Hindlimb muscle (tissue), 1 donor: ENCODE data around the gene RGS7. TPM values are rescaled to one million over a fixed set of nuclear protein-coding genes. Genes with fewer than 3 reads are reported as not detected.
"Not testable (repeated sequence)": the region's sequence is repeated elsewhere in the genome, so short reads cannot be mapped to it uniquely, and the experiment has no call there.

ENCODE experiments used
- DNase-seq: peaks from one replicate; pipeline ENCODE4 v3.0.0-alpha.2; 2013
- polyA plus RNA-seq: library from polyadenylated mRNA; unstranded; fragments of 120-200 nt; gene quantifications from one replicate; pipeline ENCODE4 v1.2.1, GENCODE V29; 2013; ENCODE audit not compliant: insufficient read length

RGS7 gene
- polyA plus RNA-seq, 1 donor, result not detected

- no peak for DNase-seq
Observed at GRCh38 chr1:241131636-241132194, 225.3 kb downstream of the RGS7 start.

- DNase-seq, result no peak
Observed at GRCh38 chr1:241130881-241131280, 226.1 kb downstream of the RGS7 start.

GRCh38 chr1:241129207-241129960 is 227.6 kb downstream of the RGS7 start:
- no peak for DNase-seq

GRCh38 chr1:241125286-241125685 is 231.7 kb downstream of the RGS7 start:
- no peak for DNase-seq

GRCh38 chr1:241118049-241118448 is 239.0 kb downstream of the RGS7 start:
- no peak for DNase-seq

GRCh38 chr1:241115784-241116183 is 241.2 kb downstream of the RGS7 start:
- DNase-seq, result no peak

GRCh38 chr1:241114699-241115233 is 242.2 kb downstream of the RGS7 start:
- DNase-seq, result no peak

GRCh38 chr1:241113557-241113956 is 243.4 kb downstream of the RGS7 start:
- DNase-seq, result no peak

- no peak for DNase-seq
Observed at GRCh38 chr1:241109039-241109438, 248.0 kb downstream of the RGS7 start.

- DNase-seq, result no peak
Observed at GRCh38 chr1:241105147-241105546, 251.9 kb downstream of the RGS7 start.

GRCh38 chr1:241102664-241103063 is 254.3 kb downstream of the RGS7 start:
- no peak for DNase-seq

- no peak for DNase-seq
Observed at GRCh38 chr1:241101622-241102021, 255.4 kb downstream of the RGS7 start.

GRCh38 chr1:241097479-241097878 is 259.5 kb downstream of the RGS7 start:
- DNase-seq, result no peak

GRCh38 chr1:241096982-241097381 is 260.0 kb downstream of the RGS7 start:
- DNase-seq, result no peak

GRCh38 chr1:241095847-241096246 is 261.2 kb downstream of the RGS7 start:
- DNase-seq, result no peak

GRCh38 chr1:241090798-241091197 is 266.2 kb downstream of the RGS7 start:
- DNase-seq, result no peak

- not testable (repeated sequence) for DNase-seq
Observed at GRCh38 chr1:241089066-241089465, 267.9 kb downstream of the RGS7 start.

- not testable (repeated sequence) for DNase-seq
Observed at GRCh38 chr1:241088075-241088474, 268.9 kb downstream of the RGS7 start.

- DNase-seq, result no peak
Observed at GRCh38 chr1:241086686-241087085, 270.3 kb downstream of the RGS7 start.

GRCh38 chr1:241083285-241083684 is 273.7 kb downstream of the RGS7 start:
- no peak for DNase-seq

GRCh38 chr1:241081473-241081872 is 275.5 kb downstream of the RGS7 start:
- no peak for DNase-seq

- no peak for DNase-seq
Observed at GRCh38 chr1:241079459-241079858, 277.5 kb downstream of the RGS7 start.

GRCh38 chr1:241079047-241079446 is 278.0 kb downstream of the RGS7 start:
- no peak for DNase-seq
